Measurements from ENCODE around the gene LAMC3.

The LAMC3 gene

GRCh38 chr9:131076347-131077195 lies 67.6 kb downstream of the LAMC3 start:
- ChIA-PET CTCF (interaction anchor here (1.4 kb wide), 1 partner anchor 19 kb away, joined by 3 read pairs; no protein-coding TSS in a partner anchor), POLR2A (no interaction called here)
- no peak for DNase-seq (ENCODE audit: low read depth, low spot score)
- TF ChIP-seq CTCF (IDR thresholded peaks at IDR 0.05; ENCODE audit: insufficient read depth, low read length, missing control alignments): no peak
- no peak overlapping the region for H3K4me3 ChIP-seq (ENCODE audit: low read depth, low read length)

GRCh38 chr9:131078427-131079366 lies 69.7 kb downstream of the LAMC3 start:
- ChIA-PET CTCF (interaction anchor here (0.9 to 1.0 kb wide), 2 partner anchors 26 to 32 kb away, joined by 3 read pairs; no protein-coding TSS in a partner anchor), POLR2A (no interaction called here)
- no peak for TF ChIP-seq CTCF (IDR thresholded peaks at IDR 0.05; ENCODE audit: insufficient read depth, low read length, missing control alignments)
- DNase-seq (ENCODE audit: low read depth, low spot score): no peak
- no peak overlapping the region for H3K4me3 ChIP-seq (ENCODE audit: low read depth, low read length)

GRCh38 chr9:131080589-131080988 lies 71.6 kb downstream of the LAMC3 start:
- CTCF ChIA-PET: interaction anchor here (1.1 kb wide), 1 partner anchor 24 kb away, joined by 3 read pairs; no protein-coding TSS in a partner anchor
- no peak for TF ChIP-seq CTCF (IDR thresholded peaks at IDR 0.05; ENCODE audit: insufficient read depth, low read length, missing control alignments)
- no peak overlapping the region for H3K4me3 ChIP-seq (ENCODE audit: low read depth, low read length)
- no peak for DNase-seq (ENCODE audit: low read depth, low spot score)
- POLR2A ChIA-PET: no interaction called here

GRCh38 chr9:131081868-131082267 lies 72.9 kb downstream of the LAMC3 start:
- H3K4me3 ChIP-seq (ENCODE audit: low read depth, low read length): no peak overlapping the region
- ChIA-PET CTCF (interaction anchor here (1.1 to 1.2 kb wide), 2 partner anchors 24 to 255 kb away, joined by 3 read pairs; no protein-coding TSS in a partner anchor), POLR2A (no interaction called here)
- no peak for DNase-seq (ENCODE audit: low read depth, low spot score)
- no peak for TF ChIP-seq CTCF (IDR thresholded peaks at IDR 0.05; ENCODE audit: insufficient read depth, low read length, missing control alignments)

- POLR2A ChIA-PET: no interaction called here
- H3K4me3 ChIP-seq (ENCODE audit: low read depth, low read length): no peak overlapping the region
- no peak for DNase-seq (ENCODE audit: low read depth, low spot score)
- CTCF ChIA-PET: interaction anchor here (1.1 to 1.2 kb wide), 2 partner anchors 25 to 254 kb away, joined by 3 read pairs; no protein-coding TSS in a partner anchor
- no peak for TF ChIP-seq CTCF (IDR thresholded peaks at IDR 0.05; ENCODE audit: insufficient read depth, low read length, missing control alignments)
Measured at GRCh38 chr9:131082774-131083512, 74.0 kb downstream of the LAMC3 start.
